SHP77 (cell line): Measurements from ENCODE around the gene SEZ6L.
A peak's percentile ranks its signal among the peaks of the same experiment; 100 is the strongest.

Experiments
- DNase-seq, 2 experiments: peaks; one replicate each; lab custom pipeline; 2025; lab: John Stamatoyannopoulos, UW

The SEZ6L gene

DNA sequence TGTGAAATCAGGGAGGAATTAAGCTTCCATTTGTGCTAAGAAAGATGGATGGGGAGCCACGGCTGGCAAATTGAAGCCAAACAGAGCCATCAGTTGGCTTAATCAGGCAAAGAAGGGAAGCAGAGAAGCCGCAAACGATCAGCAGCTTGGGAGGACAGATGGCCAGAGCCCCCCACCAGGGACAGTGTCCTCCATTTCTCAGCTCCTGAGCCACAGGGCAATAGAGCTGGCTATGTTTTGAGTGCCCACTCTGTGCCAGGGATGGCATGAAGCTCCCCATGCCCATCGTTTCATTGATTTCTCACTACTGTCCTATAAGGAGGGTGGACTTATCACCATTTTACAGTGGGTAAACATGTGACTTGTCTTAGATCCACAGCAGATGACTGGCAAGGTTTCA is 133.5 kb downstream of the SEZ6L start:
- no peak for DNase-seq

GRCh38 chr22:26303475-26303874 is 134.2 kb downstream of the SEZ6L start:
- DNase-seq = no peak

- DNase-seq = no peak
Observed at GRCh38 chr22:26304730-26305129, 135.5 kb downstream of the SEZ6L start.

- DNase-seq = no peak
Observed at GRCh38 chr22:26308467-26308866, 139.2 kb downstream of the SEZ6L start.

GRCh38 chr22:26310616-26311015 is 141.4 kb downstream of the SEZ6L start:
- no peak for DNase-seq

GRCh38 chr22:26313291-26313690 is 144.0 kb downstream of the SEZ6L start:
- DNase-seq = no peak

GRCh38 chr22:26314171-26314570 is 144.9 kb downstream of the SEZ6L start:
- no peak for DNase-seq

DNA sequence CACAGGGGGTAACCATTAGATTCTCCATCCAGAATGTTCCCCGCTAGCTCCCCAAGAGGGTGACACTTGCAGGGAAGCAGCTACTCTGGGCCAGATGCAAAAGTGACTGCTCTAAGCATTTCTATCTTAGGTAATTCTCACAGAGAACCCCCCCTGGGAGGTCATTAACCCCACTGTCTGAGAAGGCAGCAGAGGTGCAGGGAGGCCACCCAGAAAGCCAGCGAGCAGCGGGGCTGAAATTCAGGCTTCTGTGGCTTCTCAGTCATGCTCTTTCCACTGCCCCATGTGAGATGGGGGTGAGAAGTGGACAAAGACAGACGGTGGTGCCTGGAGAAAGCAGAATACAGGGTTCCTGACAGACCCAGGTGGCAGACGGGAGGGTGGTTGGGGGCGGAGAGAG is 145.4 kb downstream of the SEZ6L start:
- DNase-seq = no peak

DNA sequence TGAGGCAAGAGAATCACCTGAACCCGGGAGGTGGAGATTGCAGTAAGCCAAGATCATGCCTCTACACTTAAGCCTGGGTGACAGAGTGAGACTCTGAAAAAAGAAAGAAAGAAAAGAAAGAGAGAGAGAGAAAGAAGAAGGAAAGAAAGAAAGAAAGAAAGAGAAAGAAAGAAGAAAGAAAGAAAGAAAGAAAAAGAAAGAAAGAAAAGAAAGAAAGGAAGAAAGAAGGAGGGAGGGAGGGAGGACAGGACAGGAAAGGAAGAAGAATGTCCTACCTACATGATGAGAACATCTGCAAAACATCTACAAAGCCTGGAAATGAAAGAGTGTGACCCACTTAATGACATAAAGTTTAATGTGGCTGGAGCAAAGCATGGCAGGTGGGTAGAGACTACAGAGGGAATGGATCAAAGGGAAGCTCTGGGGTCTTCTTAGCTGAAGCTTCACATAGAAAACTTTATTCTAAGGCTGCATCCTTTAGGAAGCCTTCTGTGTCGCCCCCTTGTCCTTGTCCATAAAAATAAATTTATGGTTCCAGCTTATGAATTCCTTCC is 147.5 kb downstream of the SEZ6L start:
- no peak for DNase-seq

DNA sequence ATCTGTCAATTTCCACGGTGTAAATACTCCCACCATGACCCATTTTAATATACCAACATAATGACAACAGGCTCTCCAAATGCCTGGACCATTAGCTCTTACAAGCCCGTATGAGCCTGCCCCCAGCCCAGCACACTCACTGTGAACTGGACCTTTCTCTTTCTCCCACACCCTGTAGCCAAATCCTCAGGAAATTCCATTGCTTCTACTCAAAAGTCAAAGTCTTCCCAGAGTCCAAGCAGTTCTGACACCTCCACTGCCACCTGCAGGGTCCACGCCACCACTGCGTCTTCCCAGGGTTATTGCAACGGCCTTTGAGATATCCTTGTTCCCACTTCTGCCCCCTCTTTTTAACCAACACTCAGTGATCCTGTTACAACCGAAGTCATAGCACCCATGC is 149.7 kb downstream of the SEZ6L start:
- DNase-seq = no peak

DNA sequence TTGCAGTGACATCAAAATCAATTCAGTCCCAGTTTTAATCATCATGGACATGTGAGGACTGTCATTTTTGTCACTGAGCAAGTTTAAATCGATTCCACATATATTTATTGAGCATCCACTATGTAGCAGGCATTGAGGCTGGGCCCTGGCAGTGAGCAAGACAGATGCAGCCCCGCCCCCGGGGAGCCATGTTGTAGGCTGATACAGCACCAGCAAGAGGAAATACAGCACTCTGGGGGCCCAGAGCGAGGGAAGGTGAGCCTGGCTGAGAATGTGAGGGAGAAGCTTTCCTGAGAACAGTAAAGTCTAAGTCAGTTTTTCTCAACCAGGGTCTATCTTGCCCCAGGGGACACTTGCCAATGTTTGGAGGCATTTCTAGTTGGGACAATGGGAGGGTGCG is 151.2 kb downstream of the SEZ6L start:
- no peak for DNase-seq

- peak in 1 of 2 experiments; percentile 13 for DNase-seq
Observed at GRCh38 chr22:26321469-26321913, 152.2 kb downstream of the SEZ6L start.

- DNase-seq = no peak
Observed at GRCh38 chr22:26322179-26322905, 153.1 kb downstream of the SEZ6L start.

GRCh38 chr22:26323013-26323412 is 153.8 kb downstream of the SEZ6L start:
- DNase-seq = no peak

DNA sequence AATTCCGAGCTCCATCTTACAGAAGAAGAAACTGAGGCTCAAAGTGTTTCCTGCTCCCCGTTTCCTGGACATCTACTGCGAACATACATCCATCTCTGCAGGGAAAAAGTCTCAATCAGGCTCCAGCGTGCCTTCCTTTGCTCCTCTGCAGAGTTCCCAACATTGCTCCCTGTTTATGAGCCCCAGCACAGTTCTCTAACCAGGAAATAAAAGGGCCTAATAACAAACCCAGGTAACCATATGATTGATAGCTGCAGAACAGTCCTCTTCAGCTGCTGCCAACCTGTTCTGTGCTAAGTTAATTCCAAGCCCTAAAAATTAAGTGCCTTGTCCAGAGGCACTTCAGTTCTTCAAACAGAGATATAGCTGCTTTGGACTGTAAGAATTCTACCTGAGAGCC is 154.9 kb downstream of the SEZ6L start:
- no peak for DNase-seq

GRCh38 chr22:26325641-26326040 is 156.4 kb downstream of the SEZ6L start:
- DNase-seq = no peak

GRCh38 chr22:26326803-26327202 is 157.5 kb downstream of the SEZ6L start:
- no peak for DNase-seq

DNA sequence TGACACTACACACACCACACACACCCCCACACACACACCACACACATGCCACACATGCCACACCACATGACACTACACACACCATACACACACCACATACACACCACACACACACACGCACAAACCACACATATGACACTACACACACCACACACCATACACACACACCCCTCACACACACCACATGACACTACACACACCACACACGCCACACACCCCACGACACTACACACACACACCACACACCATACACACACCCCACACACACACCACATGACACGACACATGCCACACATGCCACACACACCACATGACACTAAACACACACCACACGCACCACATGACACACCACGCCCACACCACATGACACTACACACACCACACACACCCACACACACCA is 158.0 kb downstream of the SEZ6L start:
- DNase-seq = no peak

DNA sequence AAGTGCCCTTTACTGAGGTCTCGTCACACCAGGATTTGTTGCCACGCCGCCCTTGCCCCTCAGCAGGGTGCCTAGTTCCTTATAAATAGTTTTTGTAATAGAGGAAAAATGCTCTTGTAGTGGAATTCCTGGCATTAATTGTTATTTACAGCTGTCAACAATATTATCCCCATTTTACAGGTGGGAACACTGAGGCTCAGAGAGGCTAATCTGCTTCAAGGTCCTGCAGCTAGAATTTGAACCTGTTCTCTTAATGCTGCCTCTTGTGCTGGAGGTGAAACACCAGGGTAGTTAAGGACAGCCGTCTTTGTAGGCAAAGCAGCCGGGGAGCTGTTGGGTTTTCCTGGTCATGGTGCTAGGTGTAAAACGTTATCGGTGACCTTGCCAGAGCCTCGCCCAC is 159.0 kb downstream of the SEZ6L start:
- no peak for DNase-seq

DNA sequence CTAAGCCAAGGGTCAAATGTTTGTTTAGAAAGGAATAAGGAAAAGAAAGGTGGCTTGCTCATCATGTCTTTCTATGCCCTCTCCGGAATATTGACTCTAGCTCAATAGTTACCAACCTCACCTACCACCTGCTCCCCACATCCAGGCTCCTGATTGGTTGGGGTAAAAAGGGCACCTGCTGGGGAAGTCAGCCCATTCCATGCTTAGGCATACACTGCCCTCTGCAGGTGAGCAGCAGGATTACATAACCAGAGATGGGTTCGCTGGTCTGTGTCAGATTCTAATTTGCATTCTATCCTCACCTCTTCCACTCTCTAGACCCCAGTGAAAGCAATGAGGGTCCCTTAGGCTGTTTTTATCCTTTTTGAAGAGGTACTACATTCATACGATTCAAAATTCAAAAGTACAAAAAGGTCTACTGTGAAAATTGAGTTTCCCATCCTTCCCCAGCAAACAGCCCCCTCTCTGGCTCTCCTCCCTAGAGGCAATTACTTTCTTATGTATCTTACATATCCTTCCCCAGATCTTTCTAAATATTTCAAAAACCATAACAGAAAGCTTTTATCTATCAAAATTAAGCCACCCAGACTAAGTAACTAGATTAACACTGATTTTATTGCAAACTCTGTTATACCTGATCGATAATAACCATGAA is 161.8 kb downstream of the SEZ6L start:
- DNase-seq = peak; percentile 79 to 80

DNA sequence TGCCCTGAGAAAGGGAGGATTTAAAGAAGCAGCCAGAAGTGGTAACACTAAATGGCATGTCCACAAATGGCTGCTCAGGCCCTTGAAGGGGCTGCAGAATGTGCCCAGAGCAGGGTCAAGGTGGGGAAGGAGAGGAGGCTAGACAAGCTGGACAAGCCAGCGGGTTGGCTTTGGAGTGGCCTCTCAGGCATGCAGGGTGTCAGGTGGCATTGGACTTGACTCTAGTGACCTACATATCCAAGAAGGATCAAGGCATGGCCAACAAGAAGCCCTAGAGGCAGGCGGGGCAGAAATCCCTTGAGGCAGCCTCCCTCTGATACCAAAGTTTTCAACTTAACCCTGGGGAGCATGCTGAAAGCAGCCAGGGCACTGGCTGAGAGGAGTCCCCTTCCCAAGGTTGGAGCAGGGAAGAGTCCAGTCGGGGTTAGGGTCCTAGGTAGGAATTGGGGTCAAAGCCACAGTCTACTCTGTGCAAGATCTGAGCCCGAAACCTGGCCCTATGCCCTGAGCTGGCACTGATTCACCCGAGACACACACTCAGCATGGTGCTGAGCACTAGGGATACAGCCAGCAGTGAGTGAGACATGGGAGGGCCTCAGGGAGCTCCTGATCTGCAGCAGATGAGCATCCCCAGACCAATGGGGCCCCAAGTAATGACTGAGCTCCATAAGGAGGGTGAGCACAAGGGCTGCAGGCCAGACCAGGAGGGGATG is 164.0 kb downstream of the SEZ6L start:
- DNase-seq = no peak

- DNase-seq = no peak
Observed at GRCh38 chr22:26334232-26334631, 165.0 kb downstream of the SEZ6L start.

DNA sequence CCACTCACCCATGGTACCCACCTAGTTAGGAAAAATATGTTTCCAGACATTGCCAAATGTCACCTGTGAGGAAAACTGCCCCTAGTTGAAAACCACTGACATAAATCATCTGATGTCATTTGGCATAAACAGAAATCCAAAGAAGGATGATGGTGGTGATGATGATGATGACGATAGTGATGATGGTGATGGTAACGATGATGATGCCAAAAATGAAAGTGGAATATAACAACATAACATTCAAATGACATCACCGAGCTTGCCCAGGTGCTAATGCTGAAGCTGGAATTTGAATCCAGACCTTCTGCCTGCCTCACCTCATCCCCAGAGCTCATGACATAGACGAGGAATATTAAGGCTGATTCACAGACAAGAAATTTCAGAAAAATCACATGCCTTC is 167.5 kb downstream of the SEZ6L start:
- no peak for DNase-seq
